Cortex of kidney (tissue), 1 donor: Measurements from ENCODE around the gene C12orf42.

Experiments
- DNase-seq: peaks from one replicate; lab custom pipeline; 2025; lab: John Stamatoyannopoulos, UW

The C12orf42 gene

DNA sequence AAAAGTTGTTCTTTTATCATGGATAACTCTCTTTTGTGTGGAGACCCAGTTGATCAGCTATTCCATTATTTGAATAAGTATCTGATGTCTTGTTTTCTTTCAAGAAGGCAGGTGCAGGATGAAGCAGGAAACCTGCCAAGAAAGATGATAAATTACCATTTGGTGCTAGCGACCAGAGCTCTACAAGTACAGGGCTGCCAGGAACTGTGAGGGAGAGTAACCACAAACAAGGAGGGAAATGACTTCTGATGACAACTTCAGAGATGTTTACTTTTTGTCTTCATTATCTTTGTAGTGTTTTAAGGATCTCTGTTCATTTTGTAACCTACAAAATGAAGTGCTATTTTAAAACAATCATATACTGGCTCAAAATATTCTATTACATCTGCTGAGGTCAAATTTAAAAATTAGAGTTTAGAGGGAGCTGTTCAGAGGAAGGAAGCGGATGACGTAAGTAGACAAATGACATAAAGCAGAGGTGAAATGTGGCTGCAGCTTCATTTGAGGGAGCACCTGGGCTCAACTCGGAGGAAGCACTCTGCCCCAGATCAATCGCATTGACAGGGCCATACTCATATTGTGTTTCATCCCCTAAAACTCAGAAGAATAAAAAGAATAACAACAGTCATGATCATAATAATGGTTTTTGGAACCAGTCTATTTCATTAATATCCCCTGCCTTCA lies 226.8 kb downstream of the C12orf42 start:
- no peak for DNase-seq

DNA sequence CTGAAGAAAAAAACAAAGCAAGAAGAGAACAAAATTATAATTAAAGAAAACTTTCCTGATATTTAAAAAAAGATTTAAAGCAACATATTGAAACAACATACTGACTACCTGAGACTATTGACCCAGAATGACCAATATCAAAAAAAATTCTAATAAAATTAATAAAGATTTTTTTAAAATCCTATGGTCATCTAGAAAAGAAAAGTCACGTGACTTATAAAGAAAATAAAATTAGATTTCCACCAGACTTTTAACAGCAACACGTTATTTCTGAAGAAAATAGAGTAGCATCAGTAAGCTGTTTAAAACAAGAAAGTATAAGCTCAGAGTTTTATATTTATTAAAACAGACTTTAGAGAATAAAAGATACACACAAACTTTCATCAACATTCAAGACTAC lies 238.0 kb downstream of the C12orf42 start:
- DNase-seq = no peak
